IMR-90 (cell line): ENCODE data around the gene SLC12A7. TPM values are rescaled to one million over a fixed set of nuclear protein-coding genes. Genes with fewer than 3 reads are reported as not detected.

Source experiments
- ATAC-seq: fragments of 200-7000 bp; cut with Tn5 transposase; 2 replicates; pipeline ENCODE4 v1.9.1; 2020; ENCODE audit warnings: low read depth, mild to moderate bottlenecking, moderate library complexity
- BruUV-seq: library from RNA; stranded (reverse); fragments of 400-500 nt; replicated peaks from 2 replicates; lab custom pipeline; 2021; lab: Mats Ljungman, UMichigan
- CTCF ChIA-PET: fragments of 300-600 bp; formaldehyde crosslinking; extraction: SDS; loops from one replicate; lab custom pipeline; 2021; ENCODE audit warnings: antibody characterized with exemption; lab: Yijun Ruan, JAX
- POLR2A ChIA-PET: fragments of 300-600 bp; sonication (Branson Sonifier 250); formaldehyde crosslinking; loops from one replicate; lab custom pipeline; 2022; ENCODE audit warnings: antibody characterized with exemption; ENCODE audit not compliant: unreplicated experiment; lab: Charles Lee
- DNase-seq: peaks from one replicate; pipeline ENCODE4 v3.0.0; 2013
- H2AFZ ChIP-seq: replicated peaks from 2 replicates; pipeline ENCODE3; 2013; ENCODE audit warnings: low read length, mild to moderate bottlenecking; ENCODE audit not compliant: poor library complexity
- H2AK5ac ChIP-seq: 2 replicates; pipeline ENCODE4 v1.6.1; 2013; ENCODE audit warnings: low read depth, low read length, inconsistent platforms
- H2AK9ac ChIP-seq: replicated peaks from 2 replicates; pipeline ENCODE3; 2013; ENCODE audit warnings: mild to moderate bottlenecking, low read depth, low read length, moderate library complexity; ENCODE audit not compliant: poor library complexity
- H2BK120ac ChIP-seq: 2 replicates; pipeline ENCODE4 v1.6.1; 2013; ENCODE audit warnings: low read depth, low read length, inconsistent platforms
- H2BK15ac ChIP-seq: 3 replicates; pipeline ENCODE4 v1.6.1; 2013; ENCODE audit warnings: low read depth, low read length, inconsistent platforms
- H2BK20ac ChIP-seq: 2 replicates; pipeline ENCODE4 v1.6.1; 2013; ENCODE audit warnings: low read depth, mild to moderate bottlenecking, inconsistent platforms, low read length, moderate library complexity
- H2BK5ac ChIP-seq: 2 replicates; pipeline ENCODE4 v1.6.1; 2013; ENCODE audit warnings: mild to moderate bottlenecking, low read depth, low read length, inconsistent platforms; ENCODE audit not compliant: poor library complexity, severe bottlenecking
- H3K14ac ChIP-seq: replicated peaks from 2 replicates; pipeline ENCODE4 v1.6.1; 2013; ENCODE audit warnings: low read depth, low read length, inconsistent platforms
- H3K18ac ChIP-seq: 2 replicates; pipeline ENCODE4 v1.6.1; 2013; ENCODE audit warnings: low read depth, low read length, control low read depth
- H3K23ac ChIP-seq: 2 replicates; pipeline ENCODE4 v1.6.1; 2013; ENCODE audit warnings: low read depth, low read length, inconsistent platforms
- H3K27ac ChIP-seq: 2 replicates; pipeline ENCODE4 v1.5.1; 2013; ENCODE audit warnings: mild to moderate bottlenecking, control low read depth, low read length; ENCODE audit not compliant: insufficient read depth
- H3K27me3 ChIP-seq: 2 replicates; pipeline ENCODE4 v1.6.1; 2013; ENCODE audit warnings: low read length; ENCODE audit not compliant: control insufficient read depth, insufficient read depth
- H3K36me3 ChIP-seq: 2 replicates; pipeline ENCODE4 v1.6.1; 2013; ENCODE audit warnings: low read length, mixed read lengths; ENCODE audit not compliant: control insufficient read depth, insufficient read depth
- H3K4ac ChIP-seq: 2 replicates; pipeline ENCODE4 v1.6.1; 2013; ENCODE audit warnings: low read depth, low read length, inconsistent platforms
- H3K4me1 ChIP-seq: 2 replicates; pipeline ENCODE4 v1.6.1; 2013; ENCODE audit warnings: low read length, mixed read lengths; ENCODE audit not compliant: control insufficient read depth, insufficient read depth
- H3K4me2 ChIP-seq: 2 replicates; pipeline ENCODE4 v1.6.1; 2013; ENCODE audit warnings: low read depth, mild to moderate bottlenecking, control low read depth, low read length, moderate library complexity
- H3K4me3 ChIP-seq: 2 replicates; pipeline ENCODE4 v1.5.1; 2013; ENCODE audit warnings: low read depth, mild to moderate bottlenecking, control low read depth, low read length, moderate library complexity; ENCODE audit not compliant: insufficient read depth
- H3K56ac ChIP-seq: 2 replicates; pipeline ENCODE4 v1.6.1; 2013; ENCODE audit warnings: low read length, inconsistent platforms; ENCODE audit not compliant: insufficient read depth; ENCODE audit errors: extremely low read depth
- H3K79me1 ChIP-seq, 2 experiments: 2 replicates each; pipeline ENCODE4 v1.6.1; 2013; ENCODE audit warnings: low read length in 2 of 2, inconsistent platforms in 1 of 2, low read depth in 1 of 2
- H3K9ac ChIP-seq: 2 replicates; pipeline ENCODE4 v1.6.1; 2013; ENCODE audit warnings: low read depth, low read length, control low read depth
- H3K9me1 ChIP-seq: 2 replicates; pipeline ENCODE4 v1.6.1; 2013; ENCODE audit warnings: low read length, inconsistent platforms; ENCODE audit not compliant: insufficient read depth
- H3K9me3 ChIP-seq: 2 replicates; pipeline ENCODE4 v1.6.1; 2013; ENCODE audit warnings: low read length; ENCODE audit not compliant: control insufficient read depth, insufficient read depth
- H4K20me1 ChIP-seq: 2 replicates; pipeline ENCODE4 v1.6.1; 2013; ENCODE audit warnings: low read length, inconsistent platforms; ENCODE audit not compliant: insufficient read depth
- H4K5ac ChIP-seq: 2 replicates; pipeline ENCODE4 v1.6.1; 2013; ENCODE audit warnings: mild to moderate bottlenecking, low read depth, low read length, control low read depth
- H4K8ac ChIP-seq, 2 experiments: 2 replicates each; pipeline ENCODE4 v1.6.1; 2013; ENCODE audit warnings: low read depth in 2 of 2, low read length in 2 of 2, control low read depth in 1 of 2, inconsistent platforms in 1 of 2
- H4K91ac ChIP-seq: 2 replicates; pipeline ENCODE4 v1.6.1; 2013; ENCODE audit warnings: low read depth, low read length, inconsistent platforms; ENCODE audit not compliant: insufficient read depth
- BHLHE40 ChIP-seq: fragments of 150-350 bp; IDR thresholded peaks from 2 replicates; pipeline ENCODE4 v1.6.1; 2016; ENCODE audit warnings: mild to moderate bottlenecking, low read depth, low read length
- CEBPB ChIP-seq: IDR thresholded peaks from 2 replicates; pipeline ENCODE4 v1.6.1; 2012; ENCODE audit warnings: low read depth, low read length, improper control_type of control experiment
- ELK1 ChIP-seq: fragments of 150-350 bp; IDR thresholded peaks from 2 replicates; pipeline ENCODE4 v1.6.1; 2016; ENCODE audit warnings: low read depth, mild to moderate bottlenecking, low read length, moderate library complexity, borderline replicate concordance
- FOS ChIP-seq: fragments of 150-350 bp; IDR thresholded peaks from 2 replicates; pipeline ENCODE4 v1.6.1; 2016; ENCODE audit warnings: low read depth, low read length
- MAZ ChIP-seq: IDR thresholded peaks from 2 replicates; pipeline ENCODE4 v1.6.1; 2012; ENCODE audit warnings: low read depth, mild to moderate bottlenecking, low read length, improper control_type of control experiment, moderate library complexity, borderline replicate concordance
- MXI1 ChIP-seq: IDR thresholded peaks from 2 replicates; pipeline ENCODE4 v1.6.1; 2012; ENCODE audit warnings: low read depth, mild to moderate bottlenecking, low read length, moderate library complexity, borderline replicate concordance
- POLR2A ChIP-seq: IDR thresholded peaks from 2 replicates; pipeline ENCODE4 v1.6.1; 2012; ENCODE audit warnings: mild to moderate bottlenecking, low read depth, low read length
- RAD21 ChIP-seq: IDR thresholded peaks from 2 replicates; pipeline ENCODE4 v1.6.1; 2012; ENCODE audit warnings: low read length, improper control_type of control experiment
- RCOR1 ChIP-seq: IDR thresholded peaks from 2 replicates; pipeline ENCODE4 v1.6.1; 2012; ENCODE audit warnings: mild to moderate bottlenecking, low read length, improper control_type of control experiment; ENCODE audit not compliant: insufficient replicate concordance
- RFX5 ChIP-seq: IDR thresholded peaks from 2 replicates; pipeline ENCODE4 v1.8.0; 2012; ENCODE audit warnings: low read depth, mild to moderate bottlenecking, low read length, moderate library complexity
- WGBS, 2 experiments: methylation state at CpG; one replicate each; pipeline versions ENCODE4 v1.1.5 to v1.1.7; 2013; ENCODE audit warnings: missing lambda C conversion rate in 2 of 2; ENCODE audit not compliant: insufficient read length in 1 of 2; ENCODE audit errors: extremely low coverage in 2 of 2; 5-methylcytosine and 5-hydroxymethylcytosine counted together
- dilution Hi-C: fragments of 300-500 bp; cut with HindIII; formaldehyde crosslinking; loops from one replicate; pipeline ENCODE4 v1.14.3; 2018; ENCODE audit warnings: low sequenced_read_pairs; ENCODE audit not compliant: unreplicated experiment
- in situ Hi-C: fragments of 300-500 bp; cut with MboI; formaldehyde crosslinking; loops from 3 replicates; pipeline ENCODE4 v1.14.3; 2019; ENCODE audit warnings: low sequenced_read_pairs, inconsistent platforms, mixed read lengths
- intact Hi-C: fragments of 100-400 bp; cut with micrococcal nuclease; formaldehyde crosslinking; loops from 2 replicates; pipeline ENCODE4 v1.10.0; 2022
- polyA plus RNA-seq, 3 experiments: library from polyadenylated mRNA; depleted of rRNA; stranded (reverse); fragments of >200 nt; gene quantifications; 2 replicates each; pipeline ENCODE4 v1.2.3, GENCODE V29; 2012; ENCODE audit warnings: low replicate concordance in 1 of 3
- total RNA-seq: library from RNA; depleted of rRNA; stranded (reverse); fragments of >200 nt; gene quantifications from 2 replicates; pipeline ENCODE4 v1.2.3, GENCODE V29; 2012

The SLC12A7 gene
- total and polyA plus RNA-seq, 2 of the 4 experiments (the other 2 are of a cell fraction): 3.0 to 6.1 TPM

- ChIA-PET POLR2A (interaction anchor here (0.6 kb wide), 1 partner anchor 17 kb away, joined by 3 read pairs; no protein-coding TSS in a partner anchor), CTCF (no interaction called here)
- Histone ChIP-seq H3K14ac (no peak overlapping the region), H3K9ac (no peak overlapping the region), H2BK120ac (no peak overlapping the region), H3K4me3 (no peak overlapping the region), H4K20me1 (no peaks in the 10 kb centered on the region), H3K4ac (no peak overlapping the region), H3K27ac (no peak overlapping the region), H3K36me3 (no peaks in the 10 kb centered on the region), H2AFZ (no peak overlapping the region), H3K27me3 (peaks cover 35% of the 10 kb centered on the region; the same call in 1 of the 2 replicates), H3K9me3 (no peaks in the 10 kb centered on the region), H3K79me1 (no peaks in the 10 kb centered on the region), H4K5ac (no peak overlapping the region), H3K23ac (no peak overlapping the region), H3K9me1 (no peaks in the 10 kb centered on the region), H3K18ac (no peak overlapping the region), H3K4me1 (no peaks in the 10 kb centered on the region), H4K91ac (no peak overlapping the region), H2AK5ac (no peak overlapping the region), H2BK5ac (no peak overlapping the region), H4K8ac (no peak overlapping the region), H3K56ac (no peak overlapping the region), H2BK15ac (no peak overlapping the region), H2AK9ac (no peak overlapping the region), H2BK20ac (no peak overlapping the region), H3K4me2 (no peak overlapping the region)
- no TSS peak for BruUV-seq
- TF ChIP-seq RAD21: no peak
- no peak for TF ChIP-seq ELK1
- TF ChIP-seq MXI1: no peak
- TF ChIP-seq RFX5: no peak
- TF ChIP-seq BHLHE40: no peak
- TF ChIP-seq FOS: no peak
- no peak for TF ChIP-seq POLR2A
- no peak for TF ChIP-seq CEBPB
- no peak for TF ChIP-seq RCOR1
- no peak for TF ChIP-seq MAZ
- 74% methylated on average over 18 of the region's 30 CpGs; no CpG with 5 or more reads in 1 of the 2 experiments for WGBS, 2 experiments
- in situ Hi-C loops (loop anchor here (10.0 kb wide), 1 partner anchor 203 kb away; no protein-coding TSS in a partner anchor), intact Hi-C loops (no loop called here), dilution Hi-C loops (no loop called here)
- ATAC-seq (no peak), DNase-seq (no peak)
Observed at GRCh38 chr5:1137567-1138444, 25.9 kb upstream of the SLC12A7 start.
